ENCODE data around the gene RAB24. TPM values are rescaled to one million over a fixed set of nuclear protein-coding genes. Genes with fewer than 3 reads are reported as not detected.
"Not testable (repeated sequence)": the region's sequence is repeated elsewhere in the genome, so short reads cannot be mapped to it uniquely, and the experiment has no call there.

Gene RAB24
- total and polyA plus RNA-seq, 4 experiments from 2014 or later, result 13.3 to 20.5 (median 17.9) TPM

DNA sequence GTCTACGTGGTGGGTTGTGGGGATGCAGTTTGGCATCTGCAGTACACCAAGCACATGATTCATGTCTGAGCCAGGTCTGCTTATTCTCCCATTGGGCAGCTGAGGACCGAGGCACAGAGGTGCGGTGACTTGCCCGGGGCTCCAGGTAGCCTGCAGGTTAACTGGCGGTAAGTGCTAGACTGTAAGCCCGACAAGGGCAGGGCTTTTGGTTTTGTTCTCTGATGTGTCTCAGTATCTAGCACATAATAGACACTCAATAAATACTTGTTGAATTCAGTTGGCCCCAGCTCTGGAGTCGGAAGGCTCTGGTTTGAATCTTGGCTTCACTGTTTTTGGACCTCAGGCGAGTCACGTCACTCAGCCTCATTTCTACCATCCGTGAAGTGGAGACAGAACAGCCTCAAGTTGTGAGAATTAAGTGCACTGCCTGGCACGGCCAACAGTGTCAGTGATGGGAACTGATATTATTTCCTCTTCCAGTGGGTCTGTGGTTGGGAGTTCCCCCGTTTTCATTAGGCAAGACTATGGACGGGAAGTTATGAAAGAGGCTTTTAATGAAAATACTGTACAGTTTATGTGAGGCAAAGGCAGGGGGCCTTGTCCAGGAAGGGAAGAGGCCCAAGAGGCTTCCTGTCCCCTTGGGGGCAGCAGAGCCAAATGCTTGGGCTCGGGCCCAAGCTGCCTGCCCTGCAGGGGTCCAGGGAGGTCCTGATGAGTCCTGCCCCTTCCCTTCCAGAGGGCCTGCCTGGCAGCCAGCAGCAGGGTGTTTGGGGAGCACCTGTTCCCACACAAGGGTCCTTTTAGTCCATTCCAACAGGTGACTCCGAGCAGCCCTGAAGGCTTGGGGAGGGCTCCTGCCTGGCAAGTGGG is 3.4 kb upstream of the RAB24 start:
- Mint-ChIP-seq H3K4me1 (peaks cover 36 to 79% (median 57%) of the 10 kb centered on the region in 4 donors), H3K9me3 (peaks cover 0 to 7% (median 0%) of the 10 kb centered on the region in 8 donors), H3K36me3 (peaks cover 18 to 34% of the 10 kb centered on the region in 2 donors), H3K27ac (peak overlapping the region in 3 of 7 donors; percentile 68 to 89 (median 77)), H3K27me3 (no peaks in the 10 kb centered on the region), H3K4me3 (peak overlapping the region in 4 of 8 donors; percentile 44 to 81 (median 58))
- no peak overlapping the region for H3K4me3 ChIP-seq (ENCODE audit: low read length in 2 of 2)
- POLR2A ChIA-PET (ENCODE audit: partially characterized antibody), result interaction anchor here (0.8 kb wide), 1 partner anchor 10 kb away, joined by 3 read pairs; no protein-coding TSS in a partner anchor
- H3K27me3 ChIP-seq (ENCODE audit: insufficient read depth, low read length), result no peaks in the 10 kb centered on the region
- H3K27ac ChIP-seq (ENCODE audit: low read depth, low read length), result no peak overlapping the region
- intact Hi-C loops (cut with micrococcal nuclease), result no loop called here
- no peak for DNase-seq
- CTCF ChIA-PET (ENCODE audit: partially characterized antibody), result interaction anchor here (3.6 to 7.4 kb wide), 2 partner anchors 66 to 96 kb away, joined by 20 to 69 read pairs; no protein-coding TSS in a partner anchor
- H3K4me1 ChIP-seq (ENCODE audit: insufficient read depth, low read length), result peaks cover 66% of the 10 kb centered on the region
- H3K9me3 ChIP-seq (ENCODE audit: control insufficient read depth in 1 of 2, low read length in 2 of 2), result no peaks in the 10 kb centered on the region
- peaks cover 10% of the 10 kb centered on the region for H3K36me3 ChIP-seq (ENCODE audit: insufficient read depth, low read length)

- H3K27me3 ChIP-seq (ENCODE audit: insufficient read depth, low read length); H3K27ac ChIP-seq (ENCODE audit: low read depth, low read length); H3K9me3 Mint-ChIP-seq; H3K4me3 ChIP-seq (ENCODE audit: low read length in 2 of 2); DNase-seq; H3K27me3 Mint-ChIP-seq; H3K9me3 ChIP-seq (ENCODE audit: control insufficient read depth in 1 of 2, low read length in 2 of 2); intact Hi-C loops (cut with micrococcal nuclease): not testable (repeated sequence)
- Mint-ChIP-seq H3K36me3 (peaks cover 18 to 34% of the 10 kb centered on the region in 2 donors), H3K27ac (peak overlapping the region in 6 of 7 donors; percentile 17 to 89 (median 79)), H3K4me3 (peak overlapping the region; percentile 11 to 97 (median 37)), H3K4me1 (peaks cover 39 to 80% (median 62%) of the 10 kb centered on the region in 4 donors)
- CTCF ChIA-PET (ENCODE audit: partially characterized antibody), result interaction anchor here (0.6 to 1.4 kb wide), 2 partner anchors 10 to 150 kb away, joined by 4 read pairs; no protein-coding TSS in a partner anchor
- POLR2A ChIA-PET (ENCODE audit: partially characterized antibody), result interaction anchor here (0.9 kb wide), 1 partner anchor 52 kb away, joined by 3 read pairs; no protein-coding TSS in a partner anchor
- H3K36me3 ChIP-seq (ENCODE audit: insufficient read depth, low read length), result peaks cover 10% of the 10 kb centered on the region
- H3K4me1 ChIP-seq (ENCODE audit: insufficient read depth, low read length), result peaks cover 68% of the 10 kb centered on the region
Measured at GRCh38 chr5:177306103-177306640, 2.7 kb upstream of the RAB24 start.

DNA sequence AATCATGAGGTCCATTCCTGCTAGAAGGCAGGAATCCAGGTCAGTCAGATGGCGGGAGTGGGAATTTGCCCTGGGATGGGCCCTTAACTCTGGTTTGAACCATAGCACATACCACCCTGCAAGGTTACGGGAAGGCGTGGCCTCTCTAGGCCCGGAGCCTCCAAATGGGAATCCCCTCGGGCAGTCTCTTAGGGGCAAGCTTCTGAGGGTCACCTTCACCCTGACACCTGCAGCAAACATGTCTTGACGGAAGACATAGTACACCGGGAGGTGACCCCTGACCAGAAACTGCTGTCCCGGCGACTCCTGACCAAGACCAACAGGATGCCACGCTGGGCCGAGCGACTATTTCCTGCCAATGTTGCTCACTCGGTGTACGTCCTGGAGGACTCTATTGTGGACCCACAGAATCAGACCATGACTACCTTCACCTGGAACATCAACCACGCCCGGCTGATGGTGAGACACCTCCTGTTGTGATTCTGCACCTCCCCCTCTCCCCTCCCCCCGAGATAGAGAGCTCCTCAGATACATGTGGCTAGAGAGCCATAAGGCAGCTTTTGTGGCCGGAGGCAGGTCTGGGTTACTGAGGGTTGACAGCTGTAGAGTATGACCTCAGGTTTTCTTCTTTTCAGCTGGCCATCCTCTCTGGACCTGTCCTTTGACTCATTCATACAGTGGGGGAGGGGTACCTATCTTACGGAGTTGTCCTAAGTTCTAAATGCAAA is 1.0 kb upstream of the RAB24 start:
- Mint-ChIP-seq H3K27me3 (no peaks in the 10 kb centered on the region), H3K4me1 (peaks cover 44 to 83% (median 65%) of the 10 kb centered on the region in 4 donors), H3K9me3 (peaks cover 0 to 6% (median 0%) of the 10 kb centered on the region in 8 donors), H3K4me3 (peak overlapping the region; percentile 91 to 97 (median 95)), H3K36me3 (peaks cover 18 to 34% of the 10 kb centered on the region in 2 donors), H3K27ac (peak overlapping the region; percentile 84 to 97 (median 92))
- DNase-seq, result peak in 1 of 5 donors; percentile 61
- Histone ChIP-seq H3K27ac (ENCODE audit: low read depth, low read length) (peak overlapping the region; percentile 78), H3K4me1 (ENCODE audit: insufficient read depth, low read length) (peaks cover 67% of the 10 kb centered on the region), H3K9me3 (ENCODE audit: control insufficient read depth in 1 of 2, low read length in 2 of 2) (no peaks in the 10 kb centered on the region), H3K36me3 (ENCODE audit: insufficient read depth, low read length) (peaks cover 10% of the 10 kb centered on the region), H3K27me3 (ENCODE audit: insufficient read depth, low read length) (no peaks in the 10 kb centered on the region), H3K4me3 (ENCODE audit: low read length in 2 of 2) (peak overlapping the region; percentile 84 to 94)
- CTCF ChIA-PET (ENCODE audit: partially characterized antibody), result interaction anchor here (0.6 to 4.8 kb wide), 5 partner anchors 32 to 194 kb away, joined by 3 to 16 read pairs (median 3); no protein-coding TSS in a partner anchor
- POLR2A ChIA-PET (ENCODE audit: partially characterized antibody), result interaction anchor here (1.2 to 2.6 kb wide), 5 partner anchors 8 to 171 kb away, joined by 3 to 14 read pairs (median 5); partner anchors contain the start of genes LMAN2 and NSD1
- intact Hi-C loops (cut with micrococcal nuclease), result loop anchor here (5.0 kb wide), 2 partner anchors 58 to 172 kb away; partner anchors contain the start of gene NSD1

GRCh38 chr5:177303925-177304391 is 439 bp upstream of the RAB24 start:
- Histone ChIP-seq H3K27ac (ENCODE audit: low read depth, low read length) (peak overlapping the region; percentile 78), H3K4me3 (ENCODE audit: low read length in 2 of 2) (peak overlapping the region; percentile 84 to 94), H3K4me1 (ENCODE audit: insufficient read depth, low read length) (peaks cover 68% of the 10 kb centered on the region), H3K27me3 (ENCODE audit: insufficient read depth, low read length) (no peaks in the 10 kb centered on the region), H3K9me3 (ENCODE audit: control insufficient read depth in 1 of 2, low read length in 2 of 2) (no peaks in the 10 kb centered on the region), H3K36me3 (ENCODE audit: insufficient read depth, low read length) (peaks cover 10% of the 10 kb centered on the region)
- Mint-ChIP-seq H3K9me3 (peaks cover 0 to 5% (median 0%) of the 10 kb centered on the region in 8 donors), H3K4me1 (peaks cover 46 to 83% (median 68%) of the 10 kb centered on the region in 4 donors), H3K4me3 (peak overlapping the region; percentile 91 to 97 (median 95)), H3K27ac (peak overlapping the region; percentile 84 to 97 (median 92)), H3K36me3 (peaks cover 18 to 34% of the 10 kb centered on the region in 2 donors), H3K27me3 (no peaks in the 10 kb centered on the region)
- DNase-seq, result peak in 1 of 5 donors; percentile 63
- ChIA-PET POLR2A (ENCODE audit: partially characterized antibody) (interaction anchor here (0.6 to 2.6 kb wide), 13 partner anchors 9 to 213 kb away, joined by 3 to 14 read pairs (median 4); partner anchors contain the start of genes DDX41, LMAN2, NSD1 and PDLIM7), CTCF (ENCODE audit: partially characterized antibody) (interaction anchor here (0.6 to 4.8 kb wide), 7 partner anchors 9 to 190 kb away, joined by 3 to 16 read pairs (median 5); no protein-coding TSS in a partner anchor)
- intact Hi-C loops (cut with micrococcal nuclease), result loop anchor here (1.0 to 5.0 kb wide), 4 partner anchors 8 to 189 kb away; partner anchors contain the start of gene NSD1

GRCh38 chr5:177302354-177303110 is 987 bp downstream of the RAB24 start:
- ChIA-PET CTCF (ENCODE audit: partially characterized antibody) (interaction anchor here (0.8 to 4.8 kb wide), 5 partner anchors 8 to 199 kb away, joined by 3 to 16 read pairs (median 6); partner anchors contain the start of gene MXD3), POLR2A (ENCODE audit: partially characterized antibody) (interaction anchor here (0.6 to 5.1 kb wide), 9 partner anchors 8 to 215 kb away, joined by 3 to 31 read pairs (median 4); partner anchors contain the start of genes DDX41, MXD3 and NSD1)
- peak in 1 of 5 donors; percentile 36 for DNase-seq
- H3K9me3 Mint-ChIP-seq, result peaks cover 0 to 4% (median 0%) of the 10 kb centered on the region in 8 donors
- intact Hi-C loops (cut with micrococcal nuclease), result loop anchor here (1.0 to 5.0 kb wide), 4 partner anchors 10 to 188 kb away; partner anchors contain the start of gene NSD1
- peaks cover 18 to 36% of the 10 kb centered on the region in 2 donors for H3K36me3 Mint-ChIP-seq
- peaks cover 48 to 86% (median 69%) of the 10 kb centered on the region in 4 donors for H3K4me1 Mint-ChIP-seq
- Histone ChIP-seq H3K27ac (ENCODE audit: low read depth, low read length) (peak overlapping the region; percentile 78), H3K27me3 (ENCODE audit: insufficient read depth, low read length) (no peaks in the 10 kb centered on the region), H3K36me3 (ENCODE audit: insufficient read depth, low read length) (peaks cover 10% of the 10 kb centered on the region), H3K4me3 (ENCODE audit: low read length in 2 of 2) (peak overlapping the region; percentile 65 to 89), H3K4me1 (ENCODE audit: insufficient read depth, low read length) (peaks cover 68% of the 10 kb centered on the region), H3K9me3 (ENCODE audit: control insufficient read depth in 1 of 2, low read length in 2 of 2) (no peaks in the 10 kb centered on the region)
- peak overlapping the region; percentile 82 to 94 (median 89) for H3K27ac Mint-ChIP-seq
- peak overlapping the region; percentile 87 to 97 (median 93) for H3K4me3 Mint-ChIP-seq
- no peaks in the 10 kb centered on the region for H3K27me3 Mint-ChIP-seq

Data from CD4-positive, alpha-beta memory T cell (primary cell).